H1 (cell line): ENCODE data around the gene ANKRD17. TPM values are rescaled to one million over a fixed set of nuclear protein-coding genes. Genes with fewer than 3 reads are reported as not detected.

Experiments
- CTCF ChIA-PET: fragments of 300-600 bp; sonication (Branson Sonifier 250); formaldehyde crosslinking; loops from one replicate; lab custom pipeline; 2021; ENCODE audit not compliant: partially characterized antibody; lab: Charles Lee
- POLR2A ChIA-PET: fragments of 300-600 bp; sonication (Branson Sonifier 250); formaldehyde crosslinking; loops from one replicate; lab custom pipeline; 2021; ENCODE audit warnings: inconsistent platforms; ENCODE audit not compliant: partially characterized antibody; lab: Charles Lee
- DNase-seq, 2 experiments: peaks; one replicate each; pipeline versions ENCODE4 v3.0.0 to v3.0.0-alpha.2; 2010 to 2022; ENCODE audit warnings: low spot score in 2 of 2, low read depth in 1 of 2, mixed read lengths in 1 of 2
- FAIRE-seq: peaks from 2 replicates; lab custom pipeline; 2011; peaks lifted over from hg19 to GRCh38; lab: Jason Lieb, UNC
- H2AFZ ChIP-seq: 2 replicates; pipeline ENCODE4 v1.8.1; 2012; ENCODE audit warnings: low read length, inconsistent platforms
- H2AK5ac ChIP-seq: 2 replicates; pipeline ENCODE4 v1.6.1; 2013; ENCODE audit warnings: low read depth, low read length
- H2BK120ac ChIP-seq: replicated peaks from 2 replicates; pipeline ENCODE3; 2013; ENCODE audit warnings: low read depth, low read length, inconsistent platforms
- H2BK12ac ChIP-seq: 2 replicates; pipeline ENCODE4 v1.6.1; 2013; ENCODE audit warnings: low read depth, low read length
- H2BK15ac ChIP-seq: 2 replicates; pipeline ENCODE4 v1.6.1; 2013; ENCODE audit warnings: low read length
- H2BK20ac ChIP-seq: 2 replicates; pipeline ENCODE4 v1.6.1; 2013; ENCODE audit warnings: low read length
- H2BK5ac ChIP-seq: 2 replicates; pipeline ENCODE4 v1.6.1; 2013; ENCODE audit warnings: low read depth, low read length
- H3K14ac ChIP-seq: 2 replicates; pipeline ENCODE4 v1.6.1; 2013; ENCODE audit warnings: inconsistent platforms; ENCODE audit not compliant: insufficient read length
- H3K18ac ChIP-seq: 2 replicates; pipeline ENCODE4 v1.6.1; 2013; ENCODE audit warnings: low read length; ENCODE audit errors: extremely low read depth
- H3K23ac ChIP-seq: 2 replicates; pipeline ENCODE4 v1.6.1; 2013; ENCODE audit warnings: inconsistent platforms; ENCODE audit not compliant: insufficient read length
- H3K23me2 ChIP-seq: 2 replicates; pipeline ENCODE4 v1.6.1; 2013; ENCODE audit warnings: low read depth, low read length
- H3K27ac ChIP-seq: 2 replicates; pipeline ENCODE4 v1.6.1; 2011; ENCODE audit warnings: low read depth, low read length, inconsistent platforms
- H3K27me3 ChIP-seq, 4 experiments: replicated peaks in 1 of 4; 1 replicate in 1 of 4; 2 replicates in 3 of 4; pipeline versions ENCODE4 v1.6.1 to v1.8.1; 2011 to 2013; ENCODE audit warnings: low read length in 3 of 4, mild to moderate bottlenecking in 3 of 4, inconsistent platforms in 2 of 4, mixed read lengths in 2 of 4, moderate library complexity in 1 of 4; ENCODE audit not compliant: control insufficient read depth in 3 of 4, insufficient read depth in 3 of 4; ENCODE audit errors: extremely low read depth in 1 of 4
- H3K36me3 ChIP-seq, 4 experiments: 2 replicates each; pipeline versions ENCODE4 v1.6.1 to v1.8.1; 2011 to 2013; ENCODE audit warnings: mild to moderate bottlenecking in 4 of 4, low read length in 3 of 4, moderate library complexity in 2 of 4, control low read depth in 1 of 4, inconsistent platforms in 1 of 4; ENCODE audit not compliant: insufficient read depth in 4 of 4, control insufficient read depth in 2 of 4
- H3K4ac ChIP-seq: replicated peaks from 2 replicates; pipeline ENCODE3; 2013; ENCODE audit warnings: low read length, low read depth, mixed read lengths, inconsistent platforms; ENCODE audit not compliant: insufficient read length
- H3K4me1 ChIP-seq, 4 experiments: replicated peaks in 1 of 4; 1 replicate in 1 of 4; 2 replicates in 3 of 4; pipeline versions ENCODE4 v1.6.1 to v1.8.1; 2011 to 2013; ENCODE audit warnings: low read length in 3 of 4, inconsistent platforms in 2 of 4, mixed read lengths in 1 of 4; ENCODE audit not compliant: insufficient read depth in 4 of 4, control insufficient read depth in 3 of 4
- H3K4me2 ChIP-seq, 2 experiments: 2 replicates each; pipeline versions ENCODE4 v1.6.1 to v1.8.1; 2011 to 2013; ENCODE audit warnings: low read depth in 2 of 2, low read length in 2 of 2, control low read depth in 1 of 2, inconsistent platforms in 1 of 2, mild to moderate bottlenecking in 1 of 2; ENCODE audit not compliant: insufficient read depth in 1 of 2
- H3K4me3 ChIP-seq, 4 experiments: fragments of 200-600, 300-600 bp in 1 of 4; sonication (generic), shearing (Covaris generic), sonication (Bioruptor Twin) in 1 of 4; 2 replicates each; pipeline versions ENCODE4 v1.5.1 to v1.8.1; 2011 to 2016; ENCODE audit warnings: low read length in 4 of 4, low read depth in 3 of 4, control low read depth in 2 of 4, inconsistent platforms in 2 of 4, mild to moderate bottlenecking in 2 of 4, mixed read lengths in 1 of 4, moderate library complexity in 1 of 4; ENCODE audit not compliant: insufficient read depth in 2 of 4; ENCODE audit errors: extremely low read depth in 1 of 4
- H3K56ac ChIP-seq: replicated peaks from 2 replicates; pipeline ENCODE3; 2013; ENCODE audit warnings: low read depth, mild to moderate bottlenecking, mixed read lengths, low read length, inconsistent platforms; ENCODE audit not compliant: insufficient read length
- H3K79me1 ChIP-seq: 2 replicates; pipeline ENCODE4 v1.6.1; 2013; ENCODE audit warnings: low read depth, low read length, control low read depth
- H3K79me2 ChIP-seq, 2 experiments: 2 replicates each; pipeline versions ENCODE4 v1.6.1 to v1.8.1; 2012 to 2013; ENCODE audit warnings: low read length in 2 of 2, mild to moderate bottlenecking in 2 of 2, inconsistent platforms in 1 of 2; ENCODE audit not compliant: insufficient read depth in 2 of 2, control insufficient read depth in 1 of 2
- H3K9ac ChIP-seq, 4 experiments: replicated peaks in 1 of 4; 1 replicate in 1 of 4; 2 replicates in 3 of 4; pipeline versions ENCODE4 v1.6.1 to v1.8.1; 2011 to 2013; ENCODE audit warnings: low read depth in 3 of 4, low read length in 3 of 4, control low read depth in 2 of 4, mild to moderate bottlenecking in 2 of 4, moderate library complexity in 2 of 4, inconsistent platforms in 1 of 4; ENCODE audit errors: extremely low read depth in 1 of 4
- H3K9me3 ChIP-seq, 2 experiments: 2 replicates each; pipeline versions ENCODE4 v1.6.1 to v1.8.1; 2012 to 2013; ENCODE audit warnings: mild to moderate bottlenecking in 2 of 2, moderate library complexity in 2 of 2, control low read depth in 1 of 2, inconsistent platforms in 1 of 2, low read depth in 1 of 2, low read length in 1 of 2, mixed read lengths in 1 of 2; ENCODE audit not compliant: insufficient read depth in 2 of 2
- H4K20me1 ChIP-seq, 2 experiments: replicated peaks in 1 of 2; 2 replicates each; pipeline versions ENCODE3 to v1.8.1; 2011 to 2013; ENCODE audit warnings: inconsistent platforms in 2 of 2, low read length in 2 of 2, mild to moderate bottlenecking in 1 of 2; ENCODE audit not compliant: insufficient read depth in 2 of 2, control insufficient read depth in 1 of 2
- H4K5ac ChIP-seq: 2 replicates; pipeline ENCODE4 v1.6.1; 2013; ENCODE audit warnings: low read length, low read depth, mixed read lengths, inconsistent platforms; ENCODE audit not compliant: insufficient read length
- H4K8ac ChIP-seq: 2 replicates; pipeline ENCODE4 v1.8.0; 2013; ENCODE audit warnings: mild to moderate bottlenecking, moderate library complexity, low read length, inconsistent platforms; ENCODE audit not compliant: insufficient read depth; ENCODE audit errors: extremely low read depth
- H4K91ac ChIP-seq: replicated peaks from 2 replicates; pipeline ENCODE3; 2013; ENCODE audit warnings: low read length, mixed read lengths, inconsistent platforms; ENCODE audit not compliant: insufficient read length
- CTBP2 ChIP-seq: IDR thresholded peaks from 2 replicates; pipeline ENCODE4 v1.7.0; 2011; ENCODE audit warnings: borderline replicate concordance, mild to moderate bottlenecking, moderate library complexity, mixed read lengths, low read length; ENCODE audit not compliant: insufficient read depth, insufficient read length
- E2F6 ChIP-seq: IDR thresholded peaks from 2 replicates; pipeline ENCODE4 v1.6.1; 2012; ENCODE audit warnings: inconsistent platforms
- EGR1 ChIP-seq: IDR thresholded peaks from 2 replicates; pipeline ENCODE4 v1.6.1; 2011; ENCODE audit warnings: low read depth, low read length, borderline replicate concordance
- JUN ChIP-seq: IDR thresholded peaks from 2 replicates; pipeline ENCODE4 v1.6.1; 2011; ENCODE audit warnings: low read depth, mild to moderate bottlenecking, improper control_type of control experiment, low read length
- PHF8 ChIP-seq: fragments of 200-600 bp; sonication (generic); conservative IDR thresholded peaks from 2 replicates; pipeline ENCODE4 v1.7.1; 2012; ENCODE audit warnings: low read depth, mild to moderate bottlenecking, inconsistent platforms, low read length, moderate library complexity
- SUZ12 ChIP-seq: fragments of 200-600 bp; sonication (generic); IDR thresholded peaks from 2 replicates; pipeline ENCODE4 v1.6.1; 2012; ENCODE audit warnings: mild to moderate bottlenecking, inconsistent platforms, low read length, moderate library complexity, mixed read lengths
- TEAD4 ChIP-seq: IDR thresholded peaks from 2 replicates; pipeline ENCODE4 v1.6.1; 2012; ENCODE audit warnings: low read depth, low read length, inconsistent platforms, mixed read lengths
- WGBS, 2 experiments: shearing (Covaris generic) in 1 of 2; methylation state at CpG; one replicate each; pipeline versions ENCODE4 v1.1.6 to v1.1.7; 2013 to 2015; ENCODE audit warnings: low lambda C conversion rate in 2 of 2, mixed read lengths in 2 of 2, inconsistent platforms in 1 of 2, low coverage in 1 of 2, missing lambda C conversion rate in 1 of 2; ENCODE audit not compliant: insufficient replicate concordance in 2 of 2, insufficient coverage in 1 of 2, insufficient read length in 1 of 2; ENCODE audit errors: extremely low coverage in 1 of 2, missing lambda C conversion rate in 1 of 2; 5-methylcytosine and 5-hydroxymethylcytosine counted together
- polyA plus RNA-seq, 7 experiments: library from polyadenylated mRNA; depleted of rRNA in 3 of 7; stranded (reverse) in 5 of 7; unstranded in 2 of 7; fragments of >200 nt in 5 of 7; fragments of 200-250 nt in 2 of 7; gene quantifications; 1 replicate in 5 of 7; 2 replicates in 1 of 7; 4 replicates in 1 of 7; pipeline versions ENCODE4 v1.2.1 to v1.2.3, GENCODE V29; 2011 to 2013; ENCODE audit warnings: missing spikeins in 2 of 7, mixed read lengths in 2 of 7
- total RNA-seq: library from RNA; stranded (reverse); fragmentation: NEBNext Ultra II Directional; extraction: Animal tissue kit (Norgen Biotek cat#: 25700); gene quantifications from 2 replicates; pipeline ENCODE4 v1.2.1, GENCODE V29; 2021

ANKRD17 gene
- total and polyA plus RNA-seq, 2 of the 8 experiments (the other 6 are each of a cell fraction or from before 2014, with no cell fraction given) = 42.4 to 93.7 TPM

- ChIA-PET POLR2A (interaction anchor here (1.2 kb wide), 1 partner anchor 14 kb away, joined by 4 read pairs; no protein-coding TSS in a partner anchor), CTCF (interaction anchor here (0.6 to 1.5 kb wide), 5 partner anchors 9 to 216 kb away, joined by 3 to 8 read pairs (median 4); no protein-coding TSS in a partner anchor)
- no peak overlapping the region for H3K18ac ChIP-seq
- no peak overlapping the region for H3K4me3 ChIP-seq
- no peaks in the 10 kb centered on the region for H3K9me3 ChIP-seq
- H4K8ac ChIP-seq = no peak overlapping the region
- H3K4me2 ChIP-seq = no peak overlapping the region
- TF ChIP-seq SUZ12 = no peak
- no peak for TF ChIP-seq CTBP2
- TF ChIP-seq PHF8 = no peak
- TF ChIP-seq TEAD4 = no peak
- TF ChIP-seq E2F6 = no peak
- TF ChIP-seq EGR1 = no peak
- TF ChIP-seq JUN = no peak
- H3K36me3 ChIP-seq = peaks cover 16 to 78% (median 43%) of the 10 kb centered on the region in 4 experiments
- FAIRE-seq (no peak), DNase-seq (no peak)
- H4K5ac ChIP-seq = no peak overlapping the region
- H2BK20ac ChIP-seq = no peak overlapping the region
- no peaks in the 10 kb centered on the region for H3K4me1 ChIP-seq
- no peak overlapping the region for H2BK12ac ChIP-seq
- no peak overlapping the region for H3K23ac ChIP-seq
- H3K14ac ChIP-seq = no peak overlapping the region
- H2BK15ac ChIP-seq = no peak overlapping the region
- H3K79me2 ChIP-seq = no peaks in the 10 kb centered on the region
- H2BK120ac ChIP-seq = no peak overlapping the region
- no peaks in the 10 kb centered on the region for H3K27me3 ChIP-seq
- H4K91ac ChIP-seq = no peak overlapping the region
- H2AFZ ChIP-seq = no peak overlapping the region
- H3K4ac ChIP-seq = no peak overlapping the region
- WGBS, 2 experiments = 93% methylated on average over 2 of the region's 2 CpGs; no CpG with 5 or more reads in 1 of the 2 experiments
- H3K56ac ChIP-seq = no peak overlapping the region
- H3K27ac ChIP-seq = no peak overlapping the region
- H2AK5ac ChIP-seq = no peak overlapping the region
- H2BK5ac ChIP-seq = no peak overlapping the region
- no peak overlapping the region for H3K9ac ChIP-seq
- H3K79me1 ChIP-seq = peaks cover 3% of the 10 kb centered on the region; the same call in 1 of the 2 replicates
- H4K20me1 ChIP-seq = peaks cover 3 to 4% of the 10 kb centered on the region in 2 experiments
- H3K23me2 ChIP-seq = no peaks in the 10 kb centered on the region
Observed at GRCh38 chr4:73139991-73140390, 118.6 kb downstream of the ANKRD17 start.
